ENCODE measurements around the gene OLFML2B. TPM values are rescaled to one million over a fixed set of nuclear protein-coding genes. Genes with fewer than 3 reads are reported as not detected.

The OLFML2B gene
- total RNA-seq, 1 experiment from 2014 or later = 1.4 TPM

GRCh38 chr1:162046921-162047320 is 23.3 kb upstream of the OLFML2B start:
- Histone ChIP-seq H2BK20ac (ENCODE audit: low read depth, low read length, poor library complexity, severe bottlenecking) (no peak overlapping the region), H3K23me2 (ENCODE audit: insufficient read length, low read depth, low read length, poor library complexity, severe bottlenecking) (no peaks in the 10 kb centered on the region), H3K79me1 (ENCODE audit: insufficient read depth, low read depth, low read length, poor library complexity, severe bottlenecking) (no peaks in the 10 kb centered on the region), H3K23ac (ENCODE audit: insufficient read length, low read depth, low read length) (no peak overlapping the region), H2AK5ac (ENCODE audit: insufficient read length, low read length) (no peak overlapping the region), H2BK12ac (ENCODE audit: insufficient read length, low read depth, low read length) (no peak overlapping the region), H4K8ac (replicated peaks; ENCODE audit: insufficient read length, low read depth, low read length) (no peak overlapping the region), H2BK5ac (ENCODE audit: insufficient read length, low read length) (no peak overlapping the region), H3K18ac (ENCODE audit: insufficient read length, low read depth, low read length) (no peak overlapping the region), H2AFZ (ENCODE audit: low read length) (no peak overlapping the region), H3K14ac (ENCODE audit: insufficient read depth, low read length) (no peak overlapping the region), H3K27ac (ENCODE audit: insufficient read length, low read depth, low read length) (no peak overlapping the region), H3T11ph (ENCODE audit: low read length) (no peak overlapping the region), H3K79me2 (ENCODE audit: insufficient read depth, low read length) (no peaks in the 10 kb centered on the region), H4K5ac (ENCODE audit: insufficient read length, low read depth, low read length) (no peak overlapping the region), H3K4me1 (ENCODE audit: insufficient read depth, low read length) (no peaks in the 10 kb centered on the region), H3K9me3 (ENCODE audit: control insufficient read depth, low read depth, low read length) (no peaks in the 10 kb centered on the region), H3K9ac (ENCODE audit: extremely low read depth, insufficient read length, low read length) (no peak overlapping the region), H3K56ac (ENCODE audit: insufficient read length, low read depth, low read length) (no peak overlapping the region), H4K91ac (ENCODE audit: insufficient read length, low read depth, low read length) (no peak overlapping the region), H2BK15ac (ENCODE audit: low read depth, low read length) (no peak overlapping the region), H2BK120ac (ENCODE audit: low read depth, low read length, poor library complexity, severe bottlenecking) (no peak overlapping the region), H3K4ac (ENCODE audit: low read depth, low read length) (no peak overlapping the region), H3K27me3 (ENCODE audit: insufficient read depth, low read length) (no peaks in the 10 kb centered on the region), H4K20me1 (ENCODE audit: control insufficient read depth, insufficient read depth, insufficient read length) (no peaks in the 10 kb centered on the region), H3K4me2 (ENCODE audit: insufficient read depth, insufficient read length, low read length) (no peak overlapping the region)
- TF ChIP-seq, protein P1, sequence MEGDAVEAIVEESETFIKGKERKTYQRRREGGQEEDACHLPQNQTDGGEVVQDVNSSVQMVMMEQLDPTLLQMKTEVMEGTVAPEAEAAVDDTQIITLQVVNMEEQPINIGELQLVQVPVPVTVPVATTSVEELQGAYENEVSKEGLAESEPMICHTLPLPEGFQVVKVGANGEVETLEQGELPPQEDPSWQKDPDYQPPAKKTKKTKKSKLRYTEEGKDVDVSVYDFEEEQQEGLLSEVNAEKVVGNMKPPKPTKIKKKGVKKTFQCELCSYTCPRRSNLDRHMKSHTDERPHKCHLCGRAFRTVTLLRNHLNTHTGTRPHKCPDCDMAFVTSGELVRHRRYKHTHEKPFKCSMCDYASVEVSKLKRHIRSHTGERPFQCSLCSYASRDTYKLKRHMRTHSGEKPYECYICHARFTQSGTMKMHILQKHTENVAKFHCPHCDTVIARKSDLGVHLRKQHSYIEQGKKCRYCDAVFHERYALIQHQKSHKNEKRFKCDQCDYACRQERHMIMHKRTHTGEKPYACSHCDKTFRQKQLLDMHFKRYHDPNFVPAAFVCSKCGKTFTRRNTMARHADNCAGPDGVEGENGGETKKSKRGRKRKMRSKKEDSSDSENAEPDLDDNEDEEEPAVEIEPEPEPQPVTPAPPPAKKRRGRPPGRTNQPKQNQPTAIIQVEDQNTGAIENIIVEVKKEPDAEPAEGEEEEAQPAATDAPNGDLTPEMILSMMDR (conservative IDR thresholded peaks at IDR 0.05) = no peak
- no peak for DNase-seq
- H3K9me3 Mint-ChIP-seq = peaks cover 0 to 2% of the 10 kb centered on the region in 2 experiments; a peak in 2 of 5 replicates
- no peaks in the 10 kb centered on the region; the same call in 1 of the 2 replicates for H3K27me3 Mint-ChIP-seq (ENCODE audit: low read depth)
- H3K4me3 Mint-ChIP-seq = no peak overlapping the region
- H3K4me1 Mint-ChIP-seq = no peaks in the 10 kb centered on the region
- no CpG with 5 or more reads among the region's 1 CpG for WGBS (ENCODE audit: extremely low coverage, insufficient read length, low lambda C conversion rate)
- no peaks in the 10 kb centered on the region for H3K36me3 Mint-ChIP-seq (ENCODE audit: insufficient read depth in 1 of 3, low read depth in 3 of 3)
- no peak overlapping the region for H3K27ac Mint-ChIP-seq

All from H9 (cell line).